K562 (cell line): ENCODE measurements around the gene CYB5D1. TPM values are rescaled to one million over a fixed set of nuclear protein-coding genes. Genes with fewer than 3 reads are reported as not detected.

Experiments used
- BACH1 ChIP-seq: fragments of 200-800 bp; sonication (Bioruptor generic); IDR thresholded peaks from 2 replicates; pipeline ENCODE4 v1.6.1; 2016; ENCODE audit warnings: missing genetic modification characterization, missing compliant biosample characterization
- CBFA2T3 ChIP-seq: fragments of 450-650 bp; IDR thresholded peaks from 2 replicates; pipeline ENCODE4 v1.6.1; 2017
- GABPA ChIP-seq: fragments of 200-800 bp; sonication (Bioruptor generic); conservative IDR thresholded peaks from 2 replicates; pipeline ENCODE4 v1.6.1; 2016; ENCODE audit warnings: low read depth, missing genetic modification characterization, missing compliant biosample characterization
- HCFC1 ChIP-seq: IDR thresholded peaks from 2 replicates; pipeline ENCODE4 v1.6.1; 2012; ENCODE audit warnings: low read depth, low read length, improper control_type of control experiment
- HMG20A ChIP-seq: fragments of 450-650 bp; formaldehyde crosslinking; conservative IDR thresholded peaks from 2 replicates; pipeline ENCODE4 v1.4.0; 2020; ENCODE audit warnings: mild to moderate bottlenecking, mixed read lengths
- HSF4 ChIP-seq: fragments of 250-450 bp; sonication (Bioruptor Pico); IDR thresholded peaks from 2 replicates; pipeline ENCODE4 v2.1.2; 2022; ENCODE audit warnings: mild to moderate bottlenecking, moderate library complexity, borderline replicate concordance
- KLF6 ChIP-seq: fragments of 250-450 bp; sonication (Bioruptor Pico); IDR thresholded peaks from 2 replicates; pipeline ENCODE4 v1.4.0; 2020; ENCODE audit warnings: mild to moderate bottlenecking, moderate library complexity, borderline replicate concordance
- MXD1 ChIP-seq: fragments of 250-450 bp; sonication (Bioruptor Pico); IDR thresholded peaks from 2 replicates; pipeline ENCODE4 v1.8.0; 2021; ENCODE audit warnings: borderline replicate concordance, mild to moderate bottlenecking, moderate library complexity; ENCODE audit not compliant: poor library complexity, severe bottlenecking
- NFRKB ChIP-seq: fragments of 450-650 bp; IDR thresholded peaks from 2 replicates; pipeline ENCODE4 v1.6.1; 2016; ENCODE audit warnings: low read depth
- PCBP2 ChIP-seq: fragments of 200-400 bp; formaldehyde crosslinking; IDR thresholded peaks from 2 replicates; pipeline ENCODE4 v1.6.1; 2018; ENCODE audit warnings: low read length, low read depth, mild to moderate bottlenecking, moderate library complexity; ENCODE audit not compliant: poor library complexity, severe bottlenecking
- SAP30 ChIP-seq: fragments of 200-600 bp; sonication (generic); IDR thresholded peaks from 2 replicates; pipeline ENCODE4 v1.6.1; 2012; ENCODE audit warnings: borderline replicate concordance, low read depth, mild to moderate bottlenecking, moderate library complexity, low read length, control low read depth, inconsistent platforms; ENCODE audit not compliant: insufficient read depth, poor library complexity, severe bottlenecking
- SIN3A ChIP-seq, 2 experiments: fragments of 150-350 bp in 1 of 2; IDR thresholded peaks; 2 replicates each; pipeline ENCODE4 v1.6.1; 2011 to 2016; ENCODE audit warnings: borderline replicate concordance in 2 of 2, low read depth in 2 of 2, low read length in 2 of 2, mild to moderate bottlenecking in 2 of 2, moderate library complexity in 2 of 2; ENCODE audit not compliant: control insufficient read depth in 1 of 2
- STAT5A ChIP-seq: IDR thresholded peaks from 2 replicates; pipeline ENCODE4 v1.6.1; 2012; ENCODE audit warnings: low read length, inconsistent platforms, borderline replicate concordance
- TEAD4 ChIP-seq, 2 experiments: sonication (generic) in 1 of 2; formaldehyde crosslinking in 1 of 2; IDR thresholded peaks; 2 replicates each; pipeline versions ENCODE4 v1.6.1 to v1.8.0; 2012 to 2022; ENCODE audit warnings: borderline replicate concordance in 1 of 2, inconsistent platforms in 1 of 2, low read length in 1 of 2, mild to moderate bottlenecking in 1 of 2, missing genetic modification reagents in 1 of 2
- WHSC1 ChIP-seq: IDR thresholded peaks from one replicate; pipeline ENCODE4 v1.6.1; 2012; ENCODE audit warnings: low read length, control low read depth, inconsistent platforms
- ZNF384 ChIP-seq: IDR thresholded peaks from 2 replicates; pipeline ENCODE4 v1.6.1; 2012; ENCODE audit warnings: low read depth, low read length, improper control_type of control experiment
- ZNF518B ChIP-seq: fragments of 250-450 bp; sonication (Bioruptor Pico); IDR thresholded peaks from 2 replicates; pipeline ENCODE4 v1.5.0; 2021; ENCODE audit warnings: mild to moderate bottlenecking, moderate library complexity
- ZNF668 ChIP-seq: fragments of 250-450 bp; sonication (Bioruptor Pico); IDR thresholded peaks from 2 replicates; pipeline ENCODE4 v1.8.0; 2022; ENCODE audit warnings: mild to moderate bottlenecking, inconsistent platforms
- ZNF699 ChIP-seq: fragments of 250-450 bp; sonication (Bioruptor Pico); IDR thresholded peaks from 2 replicates; pipeline ENCODE4 v1.8.0; 2021; ENCODE audit warnings: mild to moderate bottlenecking, moderate library complexity; ENCODE audit not compliant: insufficient replicate concordance
- ZNF766 ChIP-seq: fragments of 200-800 bp; sonication (Bioruptor generic); conservative IDR thresholded peaks from 2 replicates; pipeline ENCODE4 v1.6.1; 2016; ENCODE audit warnings: missing genetic modification characterization, missing compliant biosample characterization
- ZNF77 ChIP-seq: fragments of 250-450 bp; sonication (Bioruptor Pico); IDR thresholded peaks from 2 replicates; pipeline ENCODE4 v1.5.0; 2020
- polyA plus RNA-seq, 8 experiments: library from polyadenylated mRNA; depleted of rRNA in 4 of 8; stranded (reverse) in 5 of 8; unstranded in 3 of 8; fragments of >200 nt; fragmentation: Nextera tagmentation in 2 of 8; fragmentation: Illumina TruSeq in 1 of 8; extraction: Ambion mirVana in 2 of 8; extraction: Trizol in 1 of 8; gene quantifications; 2 replicates each; pipeline versions ENCODE4 v1.2.1 to v1.2.3, GENCODE V29; 2011 to 2014; ENCODE audit warnings: inconsistent platforms in 1 of 8, missing spikeins in 1 of 8
- total RNA-seq, 7 experiments: library from RNA; depleted of rRNA in 6 of 7; stranded (reverse); fragments of >200 nt in 6 of 7; fragmentation: Illumina TruSeq in 2 of 7; extraction: Trizol in 2 of 7; gene quantifications; 2 replicates each; pipeline versions ENCODE4 v1.2.1 to v1.2.3, GENCODE V29; 2011 to 2021; ENCODE audit warnings: low replicate concordance in 1 of 7

The CYB5D1 gene
- total and polyA plus RNA-seq, 9 of the 15 experiments (the other 6 are each of a cell fraction or from before 2014, with no cell fraction given), result 2.4 to 7.9 (median 5.7) TPM

- TF ChIP-seq ZNF77 (CRISPR knock-in tag) (no peak), GABPA (tag) (no peak), ZNF384 (no peak), KLF6 (CRISPR knock-in tag) (no peak), SIN3A (IDR thresholded peaks at IDR 0.05; ENCODE audit: borderline replicate concordance in 2 of 2, control insufficient read depth in 1 of 2, low read depth in 2 of 2, low read length in 2 of 2) (peak in 1 of 2 experiments; percentile 57; a peak in 2 of 4 replicates), SAP30 (peak; percentile 15), HMG20A (no peak), WHSC1 (no peak), STAT5A (no peak), BACH1 (tag) (no peak), ZNF699 (CRISPR knock-in tag) (no peak), MXD1 (CRISPR knock-in tag) (no peak), HCFC1 (no peak), ZNF668 (no peak), TEAD4 (IDR thresholded peaks at IDR 0.05; ENCODE audit: low read length) (no peak), TEAD4 (CRISPR knock-in tag; IDR thresholded peaks at IDR 0.05; ENCODE audit: borderline replicate concordance) (no peak), ZNF518B (CRISPR knock-in tag) (no peak), PCBP2 (no peak), ZNF766 (CRISPR knock-in tag) (no peak), NFRKB (no peak), HSF4 (CRISPR knock-in tag) (no peak), CBFA2T3 (no peak)
Measured at GRCh38 chr17:7833795-7834541, 23.8 kb upstream of the CYB5D1 start, which contains the start of gene KDM6B (continued).
